Muscle layer of duodenum (tissue), 2 donors: ENCODE results near the gene CLP1.
"Not testable (repeated sequence)": the region's sequence is repeated elsewhere in the genome, so short reads cannot be mapped to it uniquely, and the experiment has no call there.

Experiments
- H3K27ac ChIP-seq: one replicate; pipeline ENCODE4 v1.7.0; 2013; ENCODE audit warnings: mild to moderate bottlenecking, low read length
- H3K27me3 ChIP-seq: one replicate; pipeline ENCODE4 v1.7.0; 2013; ENCODE audit warnings: low read depth, mild to moderate bottlenecking, control low read depth, low read length
- H3K36me3 ChIP-seq, 2 donors: one replicate each; pipeline ENCODE4 v1.7.0; 2013; ENCODE audit warnings: low read length in 2 of 2, control low read depth in 1 of 2, mild to moderate bottlenecking in 1 of 2; ENCODE audit not compliant: insufficient read depth in 2 of 2, control insufficient read depth in 1 of 2
- H3K4me1 ChIP-seq, 2 donors: one replicate each; pipeline ENCODE4 v1.7.0; 2013; ENCODE audit warnings: low read length in 2 of 2, mild to moderate bottlenecking in 2 of 2, control low read depth in 1 of 2, moderate library complexity in 1 of 2; ENCODE audit not compliant: insufficient read depth in 2 of 2, control insufficient read depth in 1 of 2
- H3K4me3 ChIP-seq, 2 donors: one replicate each; pipeline ENCODE4 v1.7.0; 2013; ENCODE audit warnings: low read length in 2 of 2, low read depth in 1 of 2, mild to moderate bottlenecking in 1 of 2
- H3K9me3 ChIP-seq, 2 donors: one replicate each; pipeline ENCODE4 v1.7.0; 2013; ENCODE audit warnings: low read length in 2 of 2, control low read depth in 1 of 2, mild to moderate bottlenecking in 1 of 2; ENCODE audit not compliant: control insufficient read depth in 1 of 2
- donor health status: healthy.

CLP1 gene

GRCh38 chr11:57700425-57700824 is 42.9 kb downstream of the CLP1 start:
- Histone ChIP-seq H3K36me3 (peaks cover 50 to 73% of the 10 kb centered on the region in 2 donors), H3K4me3 (no peak overlapping the region)

GRCh38 chr11:57703341-57703740 is 45.8 kb downstream of the CLP1 start:
- Histone ChIP-seq H3K36me3 (peaks cover 35 to 58% of the 10 kb centered on the region in 2 donors), H3K27ac (no peak overlapping the region), H3K4me1 (no peaks in the 10 kb centered on the region), H3K9me3 (no peaks in the 10 kb centered on the region), H3K27me3 (no peaks in the 10 kb centered on the region), H3K4me3 (no peak overlapping the region)

More at GRCh38 chr11:57700425-57700824, 42.9 kb downstream of the CLP1 start:
- Histone ChIP-seq H3K4me1 (no peaks in the 10 kb centered on the region), H3K27ac (no peak overlapping the region), H3K9me3 (no peaks in the 10 kb centered on the region), H3K27me3 (no peaks in the 10 kb centered on the region)

- Histone ChIP-seq H3K27ac (no peak overlapping the region), H3K4me1 (no peaks in the 10 kb centered on the region), H3K27me3 (no peaks in the 10 kb centered on the region), H3K9me3 (no peaks in the 10 kb centered on the region), H3K4me3 (no peak overlapping the region), H3K36me3 (peaks cover 19 to 42% of the 10 kb centered on the region in 2 donors)
Measured at GRCh38 chr11:57704932-57705331, 47.4 kb downstream of the CLP1 start.

GRCh38 chr11:57705432-57705831 is 47.9 kb downstream of the CLP1 start:
- H3K27ac ChIP-seq, H3K27me3 ChIP-seq, H3K4me3 ChIP-seq, H3K9me3 ChIP-seq, H3K4me1 ChIP-seq: not testable (repeated sequence)
- peaks cover 17 to 39% of the 10 kb centered on the region in 2 donors for H3K36me3 ChIP-seq

GRCh38 chr11:57709802-57710367 is 52.3 kb downstream of the CLP1 start:
- Histone ChIP-seq H3K27ac (no peak overlapping the region), H3K9me3 (no peaks in the 10 kb centered on the region), H3K27me3 (no peaks in the 10 kb centered on the region), H3K4me1 (peaks cover 19 to 33% of the 10 kb centered on the region in 2 donors), H3K4me3 (no peak overlapping the region), H3K36me3 (peaks cover under 1 to 7% of the 10 kb centered on the region in 2 donors)
